ENCODE data around the gene CDON. TPM values are rescaled to one million over a fixed set of nuclear protein-coding genes. Genes with fewer than 3 reads are reported as not detected.

Gene CDON
- total and polyA plus RNA-seq, 2 of the 13 experiments (the other 11 are each of a cell fraction or from before 2014, with no cell fraction given) = 9.6 to 12.8 TPM

GRCh38 chr11:125944350-125945010, 118.2 kb downstream of the CDON start (continued):
- TF ChIP-seq CHD2 (IDR thresholded peaks at IDR 0.05; ENCODE audit: low read depth, low read length) = no peak
- TF ChIP-seq ZNF713 (CRISPR knock-in tag; IDR thresholded peaks at IDR 0.05) = no peak
- no peak for TF ChIP-seq ZNF33A (CRISPR knock-in tag; IDR thresholded peaks at IDR 0.05; ENCODE audit: borderline replicate concordance)

- no peaks in the 10 kb centered on the region for H3K9me3 ChIP-seq (ENCODE audit: low read length)
- no peak overlapping the region for H3K9ac ChIP-seq (ENCODE audit: insufficient read depth, low read depth, low read length)
- POLR2A ChIA-PET = no interaction called here
- CTCF ChIA-PET (ENCODE audit: low intra/inter-chr PET ratio, low total read pairs) = no interaction called here
- H4K20me1 ChIP-seq (ENCODE audit: insufficient read depth, low read length) = no peaks in the 10 kb centered on the region
- no peak overlapping the region; the same call in 1 of the 2 replicates for H3K4me2 ChIP-seq (ENCODE audit: low read depth, low read length)
- no peak overlapping the region for H3K27ac ChIP-seq (ENCODE audit: extremely low read length, insufficient read depth, low read length)
- H3K79me2 ChIP-seq (ENCODE audit: insufficient read depth, low read length) = no peaks in the 10 kb centered on the region
- H3K4me3 ChIP-seq (replicated peaks in 1 of 3; ENCODE audit: insufficient read depth in 1 of 3, low read depth in 2 of 3, low read length in 3 of 3) = no peak overlapping the region
- BruUV-seq (replicated peaks) = no TSS peak
- no peak for FAIRE-seq
- no peaks in the 10 kb centered on the region for H3K36me3 ChIP-seq (replicated peaks in 1 of 2; ENCODE audit: control insufficient read depth in 1 of 2, insufficient read depth in 2 of 2, low read length in 2 of 2)
- intact Hi-C loops (cut with micrococcal nuclease; ENCODE audit: unreplicated experiment) = loop anchor here (2.0 kb wide), 1 partner anchor 19 kb away; no protein-coding TSS in a partner anchor
- no peak for DNase-seq (ENCODE audit: low spot score)
- H2AFZ ChIP-seq (ENCODE audit: low read length) = no peak overlapping the region
- ATAC-seq = no peak
- in situ Hi-C loops (cut with HindIII; ENCODE audit: extremely low pct_ligation_motif_present, low pct_unique_long_range_greater_than_20kb) = loop anchor here (5.0 kb wide), 1 partner anchor 118 kb away; the partner anchor contains the start of gene CDON
- H3K27me3 ChIP-seq (ENCODE audit: control insufficient read depth in 1 of 2, insufficient read depth in 2 of 2, low read length in 2 of 2) = peaks cover 0 to 3% of the 10 kb centered on the region in 2 experiments; a peak in 1 of 5 replicates
- 71% methylated on average over 9 of the region's 9 CpGs for WGBS (ENCODE audit: low lambda C conversion rate)
- peaks cover 55% of the 10 kb centered on the region for H3K4me1 ChIP-seq (ENCODE audit: insufficient read depth, low read length)
- TF ChIP-seq RNF2 (conservative IDR thresholded peaks at IDR 0.05; ENCODE audit: low read depth) = no peak
- no peak for TF ChIP-seq ZFP36 (IDR thresholded peaks at IDR 0.05; ENCODE audit: borderline replicate concordance, low read depth, low read length, partially characterized antibody)
- no peak for TF ChIP-seq GFI1 (CRISPR knock-in tag; IDR thresholded peaks at IDR 0.05; ENCODE audit: borderline replicate concordance)
- TF ChIP-seq ZNF609 (CRISPR knock-in tag; IDR thresholded peaks at IDR 0.05; ENCODE audit: borderline replicate concordance) = no peak
- no peak for TF ChIP-seq ZBTB3 (CRISPR knock-in tag; IDR thresholded peaks at IDR 0.05; ENCODE audit: borderline replicate concordance, low read depth)
- TF ChIP-seq TGIF2 (CRISPR knock-in tag; IDR thresholded peaks at IDR 0.05) = no peak
- no peak for TF ChIP-seq KLF11 (CRISPR knock-in tag; IDR thresholded peaks at IDR 0.05)
- TF ChIP-seq AHDC1 (CRISPR knock-in tag; IDR thresholded peaks at IDR 0.05; ENCODE audit: borderline replicate concordance) = no peak
Observed at GRCh38 chr11:125943661-125944349, 118.9 kb downstream of the CDON start.

Measured in HepG2 (cell line).